Tongue (tissue), 2 donors: Measurements from ENCODE around the gene PLA2G4A. TPM values are rescaled to one million over a fixed set of nuclear protein-coding genes. Genes with fewer than 3 reads are reported as not detected.

Experiments used
- DNase-seq: peaks from one replicate; pipeline ENCODE4 v3.0.0-alpha.2; 2015
- total RNA-seq: library from RNA; depleted of rRNA; stranded (reverse); fragments of >200 nt; gene quantifications from one replicate; pipeline ENCODE4 v1.2.3, GENCODE V29; 2014

The PLA2G4A gene
- total RNA-seq, 1 donor from 2014 or later: 8.4 TPM

GRCh38 chr1:186834399-186834958 lies 5.7 kb downstream of the PLA2G4A start:
- DNase-seq: no peak

- no peak for DNase-seq
Observed at GRCh38 chr1:186835448-186835847, 6.7 kb downstream of the PLA2G4A start.

GRCh38 chr1:186837806-186838205 lies 9.1 kb downstream of the PLA2G4A start:
- no peak for DNase-seq

- no peak for DNase-seq
Observed at GRCh38 chr1:186838380-186839040, 9.8 kb downstream of the PLA2G4A start.

- no peak for DNase-seq
Observed at GRCh38 chr1:186839041-186839400, 10.3 kb downstream of the PLA2G4A start.

GRCh38 chr1:186841599-186841998 lies 12.8 kb downstream of the PLA2G4A start:
- no peak for DNase-seq

- no peak for DNase-seq
Observed at GRCh38 chr1:186842547-186842946, 13.8 kb downstream of the PLA2G4A start.

GRCh38 chr1:186843226-186843625 lies 14.5 kb downstream of the PLA2G4A start:
- no peak for DNase-seq

- DNase-seq: no peak
Observed at GRCh38 chr1:186843931-186844330, 15.2 kb downstream of the PLA2G4A start.

- DNase-seq: peak; percentile 16
Observed at GRCh38 chr1:186845576-186846210, 16.9 kb downstream of the PLA2G4A start.

GRCh38 chr1:186848509-186849130 lies 19.9 kb downstream of the PLA2G4A start:
- no peak for DNase-seq

- no peak for DNase-seq
Observed at GRCh38 chr1:186849271-186849671, 20.5 kb downstream of the PLA2G4A start.

- DNase-seq: no peak
Observed at GRCh38 chr1:186849826-186850225, 21.1 kb downstream of the PLA2G4A start.

GRCh38 chr1:186854102-186854501 lies 25.4 kb downstream of the PLA2G4A start:
- DNase-seq: no peak

- DNase-seq: no peak
Observed at GRCh38 chr1:186858923-186859322, 30.2 kb downstream of the PLA2G4A start.

GRCh38 chr1:186859995-186860394 lies 31.2 kb downstream of the PLA2G4A start:
- no peak for DNase-seq

- no peak for DNase-seq
Observed at GRCh38 chr1:186864296-186864695, 35.5 kb downstream of the PLA2G4A start.

- no peak for DNase-seq
Observed at GRCh38 chr1:186865253-186865652, 36.5 kb downstream of the PLA2G4A start.

GRCh38 chr1:186865857-186866256 lies 37.1 kb downstream of the PLA2G4A start:
- DNase-seq: no peak

- no peak for DNase-seq
Observed at GRCh38 chr1:186869526-186870228, 40.9 kb downstream of the PLA2G4A start.

- no peak for DNase-seq
Observed at GRCh38 chr1:186871784-186872183, 43.0 kb downstream of the PLA2G4A start.

- DNase-seq: no peak
Observed at GRCh38 chr1:186872291-186872690, 43.5 kb downstream of the PLA2G4A start.

GRCh38 chr1:186873687-186874086 lies 44.9 kb downstream of the PLA2G4A start:
- DNase-seq: no peak
